Common myeloid progenitor, CD34-positive (primary cell): ENCODE results near the gene SLC25A24.
A peak's percentile ranks its signal among the peaks of the same experiment; 100 is the strongest.

Source experiments
- CTCF ChIA-PET: fragments of 350-600 bp; sonication (Branson Sonifier 250); formaldehyde crosslinking; loops from one replicate; lab custom pipeline; 2021; ENCODE audit warnings: antibody characterized with exemption; lab: Charles Lee
- POLR2A ChIA-PET: fragments of 350-600 bp; sonication (Branson Sonifier 250); formaldehyde crosslinking; loops from one replicate; lab custom pipeline; 2021; ENCODE audit warnings: antibody characterized with exemption; lab: Charles Lee
- DNase-seq, 3 donors: peaks; one replicate each; pipeline versions ENCODE4 v3.0.0 to v3.0.0-alpha.2; 2013
- H3K27ac ChIP-seq, 2 experiments: 1 replicate in 1 of 2; 2 replicates in 1 of 2; pipeline ENCODE4 v1.7.0; 2013; ENCODE audit warnings: inconsistent platforms in 2 of 2, low read length in 2 of 2, mild to moderate bottlenecking in 2 of 2, low read depth in 1 of 2, moderate library complexity in 1 of 2; ENCODE audit not compliant: severe bottlenecking in 2 of 2, insufficient read depth in 1 of 2, poor library complexity in 1 of 2
- H3K27me3 ChIP-seq, 5 experiments: replicated peaks in 2 of 5; 1 replicate in 3 of 5; 2 replicates in 2 of 5; pipeline versions ENCODE4 v1.6.1 to v1.7.0; 2013; ENCODE audit warnings: low read length in 4 of 5, mild to moderate bottlenecking in 2 of 5, moderate library complexity in 2 of 5, inconsistent platforms in 1 of 5; ENCODE audit not compliant: insufficient read depth in 5 of 5, control insufficient read depth in 4 of 5
- H3K36me3 ChIP-seq, 4 experiments: 1 replicate in 2 of 4; 2 replicates in 2 of 4; pipeline versions ENCODE4 v1.6.1 to v1.7.0; 2013; ENCODE audit warnings: low read length in 3 of 4, control low read depth in 1 of 4, mild to moderate bottlenecking in 1 of 4; ENCODE audit not compliant: control insufficient read depth in 4 of 4, insufficient read depth in 4 of 4
- H3K4me1 ChIP-seq, 4 experiments: 1 replicate in 3 of 4; 2 replicates in 1 of 4; pipeline versions ENCODE4 v1.6.1 to v1.7.1; 2013; ENCODE audit warnings: low read length in 3 of 4, mild to moderate bottlenecking in 3 of 4, control low read depth in 1 of 4, inconsistent platforms in 1 of 4, moderate library complexity in 1 of 4; ENCODE audit not compliant: control insufficient read depth in 4 of 4, insufficient read depth in 4 of 4; ENCODE audit errors: control extremely low read depth in 1 of 4
- H3K4me3 ChIP-seq, 7 experiments: 1 replicate in 4 of 7; 2 replicates in 3 of 7; pipeline versions ENCODE4 v1.5.1 to v1.7.0; 2013; ENCODE audit warnings: mild to moderate bottlenecking in 7 of 7, low read length in 6 of 7, moderate library complexity in 6 of 7, inconsistent platforms in 2 of 7, low read depth in 2 of 7, control low read depth in 1 of 7; ENCODE audit not compliant: insufficient read depth in 4 of 7, control insufficient read depth in 1 of 7; ENCODE audit errors: extremely low read depth in 1 of 7
- H3K9me3 ChIP-seq, 5 experiments: 1 replicate in 4 of 5; 2 replicates in 1 of 5; pipeline versions ENCODE4 v1.6.1 to v1.7.1; 2013; ENCODE audit warnings: low read length in 4 of 5, mild to moderate bottlenecking in 2 of 5, inconsistent platforms in 1 of 5, low read depth in 1 of 5, moderate library complexity in 1 of 5; ENCODE audit not compliant: control insufficient read depth in 4 of 5, insufficient read depth in 2 of 5; ENCODE audit errors: control extremely low read depth in 1 of 5
- WGBS: methylation state at CpG from one replicate; pipeline ENCODE4 v1.1.5; 2013; ENCODE audit not compliant: insufficient coverage; 5-methylcytosine and 5-hydroxymethylcytosine counted together

Gene SLC25A24

GRCh38 chr1:108108119-108108518 lies 92.0 kb downstream of the SLC25A24 start:
- no peak for DNase-seq
- Histone ChIP-seq H3K4me3 (no peak overlapping the region), H3K9me3 (peaks cover 0 to 3% (median 0%) of the 10 kb centered on the region in 5 experiments), H3K4me1 (peaks cover 0 to 21% (median 12%) of the 10 kb centered on the region in 4 experiments), H3K27me3 (no peaks in the 10 kb centered on the region), H3K27ac (no peak overlapping the region), H3K36me3 (no peaks in the 10 kb centered on the region)
- ChIA-PET POLR2A (no interaction called here), CTCF (interaction anchor here (1.5 to 2.9 kb wide), 3 partner anchors 10 to 95 kb away, joined by 3 to 12 read pairs (median 7); no protein-coding TSS in a partner anchor)

- ChIA-PET CTCF (interaction anchor here (1.5 to 2.9 kb wide), 3 partner anchors 10 to 94 kb away, joined by 3 to 12 read pairs (median 7); no protein-coding TSS in a partner anchor), POLR2A (no interaction called here)
- H3K36me3 ChIP-seq = no peaks in the 10 kb centered on the region
- peak; percentile 76 to 93 (median 92) for DNase-seq
- 13% methylated on average over 2 of the region's 4 CpGs for WGBS
- H3K4me3 ChIP-seq = peak overlapping the region in 1 of 7 experiments; percentile 36
- H3K4me1 ChIP-seq = peaks cover 0 to 21% (median 12%) of the 10 kb centered on the region in 4 experiments
- H3K27ac ChIP-seq = peak overlapping the region in 1 of 2 experiments; percentile 52
- H3K9me3 ChIP-seq = peaks cover 0 to 3% (median 0%) of the 10 kb centered on the region in 5 experiments
- H3K27me3 ChIP-seq = no peaks in the 10 kb centered on the region
Measured at GRCh38 chr1:108107658-108108057, 92.5 kb downstream of the SLC25A24 start.

- H3K36me3 ChIP-seq = no peaks in the 10 kb centered on the region
- H3K9me3 ChIP-seq = peaks cover 0 to 3% (median 0%) of the 10 kb centered on the region in 5 experiments
- peak overlapping the region in 1 of 7 experiments; percentile 36 for H3K4me3 ChIP-seq
- DNase-seq = peak in 2 of 3 donors; percentile 38 to 45
- H3K27me3 ChIP-seq = no peaks in the 10 kb centered on the region
- H3K27ac ChIP-seq = peak overlapping the region in 1 of 2 experiments; percentile 52
- WGBS = no CpG with 5 or more reads among the region's 1 CpG
- H3K4me1 ChIP-seq = peaks cover 0 to 21% (median 11%) of the 10 kb centered on the region in 4 experiments
- ChIA-PET POLR2A (no interaction called here), CTCF (interaction anchor here (0.6 to 2.9 kb wide), 5 partner anchors 11 to 286 kb away, joined by 3 to 12 read pairs (median 4); no protein-coding TSS in a partner anchor)
Measured at GRCh38 chr1:108106775-108107174, 93.4 kb downstream of the SLC25A24 start.

- WGBS = no CpG with 5 or more reads among the region's 1 CpG
- H3K27ac ChIP-seq = no peak overlapping the region
- H3K4me3 ChIP-seq = no peak overlapping the region
- POLR2A ChIA-PET = no interaction called here
- CTCF ChIA-PET = no interaction called here
- H3K27me3 ChIP-seq = no peaks in the 10 kb centered on the region
- H3K36me3 ChIP-seq = no peaks in the 10 kb centered on the region
- H3K9me3 ChIP-seq = peaks cover 0 to under 1% (median 0%) of the 10 kb centered on the region in 5 experiments
- peak in 1 of 3 donors; percentile 42 for DNase-seq
- peaks cover 0 to 8% (median 2%) of the 10 kb centered on the region in 4 experiments for H3K4me1 ChIP-seq
Measured at GRCh38 chr1:108100148-108100547, 100.0 kb downstream of the SLC25A24 start.

GRCh38 chr1:108097018-108097417 lies 103.1 kb downstream of the SLC25A24 start:
- Histone ChIP-seq H3K27me3 (no peaks in the 10 kb centered on the region), H3K36me3 (no peaks in the 10 kb centered on the region), H3K9me3 (no peaks in the 10 kb centered on the region), H3K4me1 (peaks cover 0 to 8% (median 2%) of the 10 kb centered on the region in 4 experiments), H3K4me3 (no peak overlapping the region), H3K27ac (no peak overlapping the region)
- ChIA-PET POLR2A (no interaction called here), CTCF (interaction anchor here (0.8 to 2.3 kb wide), 2 partner anchors 10 to 14 kb away, joined by 3 to 6 read pairs; no protein-coding TSS in a partner anchor)
- peak in 2 of 3 donors; percentile 53 to 56 for DNase-seq

GRCh38 chr1:108096089-108096488 lies 104.1 kb downstream of the SLC25A24 start:
- no peaks in the 10 kb centered on the region for H3K27me3 ChIP-seq
- no peak overlapping the region for H3K27ac ChIP-seq
- H3K36me3 ChIP-seq = no peaks in the 10 kb centered on the region
- no peak overlapping the region for H3K4me3 ChIP-seq
- H3K9me3 ChIP-seq = no peaks in the 10 kb centered on the region
- WGBS = 82% methylated on average over 4 of the region's 4 CpGs
- ChIA-PET CTCF (interaction anchor here (1.1 to 2.3 kb wide), 3 partner anchors 11 to 28 kb away, joined by 3 to 6 read pairs (median 4); no protein-coding TSS in a partner anchor), POLR2A (no interaction called here)
- no peak for DNase-seq
- peaks cover 0 to 8% (median 2%) of the 10 kb centered on the region in 4 experiments for H3K4me1 ChIP-seq

- no peaks in the 10 kb centered on the region for H3K4me1 ChIP-seq
- WGBS = 100% methylated on average over 1 of the region's 1 CpG
Measured at GRCh38 chr1:108089477-108089876, 110.7 kb downstream of the SLC25A24 start.

More at GRCh38 chr1:108089477-108089876, 110.7 kb downstream of the SLC25A24 start:
- CTCF ChIA-PET = no interaction called here
- POLR2A ChIA-PET = no interaction called here
- Histone ChIP-seq H3K9me3 (no peaks in the 10 kb centered on the region), H3K27ac (no peak overlapping the region), H3K36me3 (no peaks in the 10 kb centered on the region), H3K4me3 (no peak overlapping the region), H3K27me3 (no peaks in the 10 kb centered on the region)
- DNase-seq = no peak
